GM23338 (cell line): ENCODE data around the gene TF. TPM values are rescaled to one million over a fixed set of nuclear protein-coding genes. Genes with fewer than 3 reads are reported as not detected.

Source experiments
- ATAC-seq: fragments of 200-7000 bp; cut with Tn5 transposase; 3 replicates; pipeline ENCODE4 v1.9.1; 2020
- DNase-seq: peaks from one replicate; pipeline ENCODE4 v3.0.0-alpha.2; 2015; ENCODE audit warnings: low spot score
- H2AFZ ChIP-seq: fragments of 200-600 bp; sonication (generic); 2 replicates; pipeline ENCODE4 v1.8.0; 2016; ENCODE audit warnings: antibody characterized with exemption, mild to moderate bottlenecking, moderate library complexity
- H3F3A ChIP-seq: fragments of 200-600 bp; sonication (generic); replicated peaks from 2 replicates; pipeline ENCODE4 v1.8.0; 2017; ENCODE audit warnings: antibody characterized with exemption, mixed run types, low read depth
- H3K27ac ChIP-seq: fragments of 200-600 bp; sonication (generic); 2 replicates; pipeline ENCODE4 v1.6.1; 2016; ENCODE audit warnings: low read depth
- H3K27me3 ChIP-seq: fragments of 200-600 bp; sonication (generic); 2 replicates; pipeline ENCODE4 v1.8.0; 2016; ENCODE audit warnings: mild to moderate bottlenecking, mixed run types, moderate library complexity; ENCODE audit not compliant: insufficient read depth
- H3K36me3 ChIP-seq: fragments of 200-600 bp; sonication (generic); 2 replicates; pipeline ENCODE4 v1.8.0; 2016; ENCODE audit warnings: mild to moderate bottlenecking; ENCODE audit not compliant: insufficient read depth
- H3K4me1 ChIP-seq: fragments of 200-600 bp; sonication (generic); 2 replicates; pipeline ENCODE4 v1.8.0; 2016; ENCODE audit warnings: mild to moderate bottlenecking, moderate library complexity; ENCODE audit not compliant: insufficient read depth
- H3K4me2 ChIP-seq: fragments of 200-600 bp; sonication (generic); 2 replicates; pipeline ENCODE4 v1.7.1; 2017; ENCODE audit warnings: mixed run types
- H3K4me3 ChIP-seq: fragments of 200-600 bp; sonication (generic); 2 replicates; pipeline ENCODE4 v1.6.1; 2016; ENCODE audit warnings: mixed run types
- H3K79me2 ChIP-seq: fragments of 200-600 bp; sonication (generic); replicated peaks from 2 replicates; pipeline ENCODE4 v1.8.0; 2017; ENCODE audit warnings: mild to moderate bottlenecking; ENCODE audit not compliant: insufficient read depth
- H3K9me2 ChIP-seq: fragments of 200-600 bp; sonication (generic); 2 replicates; pipeline ENCODE4 v1.8.0; 2017; ENCODE audit not compliant: insufficient read depth
- H4K20me1 ChIP-seq: fragments of 200-600 bp; sonication (generic); replicated peaks from 2 replicates; pipeline ENCODE4 v1.8.0; 2017; ENCODE audit warnings: mild to moderate bottlenecking; ENCODE audit not compliant: insufficient read depth
- H3K27ac Mint-ChIP-seq: 2 replicates; pipeline ENCODE4 v1.8.0; 2020; ENCODE audit warnings: inconsistent platforms, mild to moderate bottlenecking, moderate library complexity, mixed read lengths
- H3K27me3 Mint-ChIP-seq: 3 replicates; pipeline ENCODE4 v1.8.0; 2022; ENCODE audit warnings: low read depth, mild to moderate bottlenecking, moderate library complexity, mixed read lengths, inconsistent platforms; ENCODE audit not compliant: insufficient read depth, poor library complexity
- H3K36me3 Mint-ChIP-seq: 3 replicates; pipeline ENCODE4 v1.8.0; 2021; ENCODE audit warnings: low read depth, mild to moderate bottlenecking, inconsistent platforms, moderate library complexity, mixed read lengths
- H3K4me1 Mint-ChIP-seq: 3 replicates; pipeline ENCODE4 v1.8.0; 2020; ENCODE audit warnings: mild to moderate bottlenecking, inconsistent platforms, mixed read lengths
- H3K4me3 Mint-ChIP-seq: 3 replicates; pipeline ENCODE4 v1.8.0; 2021; ENCODE audit warnings: moderate library complexity, mild to moderate bottlenecking, inconsistent platforms, mixed read lengths
- H3K9me3 Mint-ChIP-seq: 3 replicates; pipeline ENCODE4 v1.8.0; 2020; ENCODE audit warnings: moderate library complexity, mild to moderate bottlenecking, inconsistent platforms, mixed read lengths
- CREB1 ChIP-seq: fragments of 250-450 bp; sonication (Bioruptor Pico); IDR thresholded peaks from 2 replicates; pipeline ENCODE4 v1.5.0; 2020; ENCODE audit warnings: low read depth, mild to moderate bottlenecking, moderate library complexity
- ETS1 ChIP-seq: IDR thresholded peaks from 2 replicates; pipeline ENCODE4 v1.6.1; 2016; ENCODE audit warnings: antibody characterized with exemption
- EZH2 ChIP-seq: fragments of 200-600 bp; sonication (generic); IDR thresholded peaks from one replicate; pipeline ENCODE4 v1.8.0; 2017; ENCODE audit warnings: antibody characterized with exemption, mild to moderate bottlenecking, low read depth; ENCODE audit not compliant: unreplicated experiment
- EZH2phosphoT487 ChIP-seq: fragments of 200-600 bp; sonication (generic); IDR thresholded peaks from one replicate; pipeline ENCODE4 v1.8.1; 2018; ENCODE audit warnings: antibody characterized with exemption; ENCODE audit not compliant: unreplicated experiment
- JUNB ChIP-seq: IDR thresholded peaks from one replicate; pipeline ENCODE4 v1.6.1; 2016; ENCODE audit warnings: antibody characterized with exemption; ENCODE audit not compliant: unreplicated experiment
- NANOG ChIP-seq: IDR thresholded peaks from 2 replicates; pipeline ENCODE4 v1.6.1; 2016; ENCODE audit warnings: antibody characterized with exemption, borderline replicate concordance
- POLR2AphosphoS5 ChIP-seq: IDR thresholded peaks from 2 replicates; pipeline ENCODE4 v1.6.1; 2016; ENCODE audit warnings: antibody characterized with exemption, low read depth
- STAT1 ChIP-seq: IDR thresholded peaks from one replicate; pipeline ENCODE4 v1.6.1; 2016; ENCODE audit warnings: antibody characterized with exemption; ENCODE audit not compliant: unreplicated experiment
- ZNF114 ChIP-seq: fragments of 250-450 bp; sonication (Bioruptor Pico); IDR thresholded peaks from 2 replicates; pipeline ENCODE4 v1.5.0; 2020; ENCODE audit warnings: mild to moderate bottlenecking, moderate library complexity
- ZNF331 ChIP-seq: fragments of 250-450 bp; sonication (Bioruptor Pico); IDR thresholded peaks from 2 replicates; pipeline ENCODE4 v1.5.0; 2020; ENCODE audit warnings: low read depth, mild to moderate bottlenecking, moderate library complexity
- polyA plus RNA-seq: library from polyadenylated mRNA; unstranded; fragments of >200 nt; fragmentation: Nextera tagmentation; extraction: Ambion mirVana; gene quantifications from 2 replicates; pipeline ENCODE4 v1.2.1, GENCODE V29; 2016
- total RNA-seq: library from RNA; depleted of rRNA; stranded (reverse); fragments of >200 nt; shearing (Covaris generic); gene quantifications from 2 replicates; pipeline ENCODE4 v1.2.3, GENCODE V29; 2014
- TF ChIP-seq, protein P1 (sequence below): fragments of 250-450 bp; sonication (Bioruptor Pico); IDR thresholded peaks from 2 replicates; pipeline ENCODE4 v1.5.0; 2020; ENCODE audit warnings: mild to moderate bottlenecking, moderate library complexity
- TF ChIP-seq, protein P2 (sequence below), 2 experiments: fragments of 200-600 bp in 1 of 2; sonication (generic) in 1 of 2; conservative IDR thresholded peaks; 2 replicates each; pipeline versions ENCODE4 v1.5.1 to v1.6.1; 2016 to 2017; ENCODE audit warnings: antibody characterized with exemption in 2 of 2, low read depth in 2 of 2, mild to moderate bottlenecking in 2 of 2, moderate library complexity in 1 of 2

TF gene
- total and polyA plus RNA-seq, 2 experiments from 2014 or later, result 0.03 to 0.76 TPM

DNA sequence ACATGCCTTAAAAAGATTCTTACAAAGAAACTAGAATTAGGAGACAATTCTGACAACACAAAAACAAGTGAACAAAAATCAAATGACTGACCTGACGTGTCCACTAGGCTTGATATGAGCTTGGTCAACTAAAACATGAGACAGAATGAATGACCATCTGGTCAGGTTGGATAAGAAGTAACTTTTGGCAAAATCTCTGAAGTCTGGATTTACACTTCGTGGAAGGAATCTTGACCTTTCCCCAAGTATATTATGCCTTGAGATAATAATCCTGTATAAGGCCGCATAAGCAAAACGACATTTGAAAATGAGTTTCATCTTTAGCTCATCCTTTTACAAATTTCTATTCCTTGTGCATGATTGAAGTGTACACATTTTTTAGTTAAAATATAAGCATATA, 1.1 kb upstream of the TF start:
- peaks cover 30% of the 10 kb centered on the region for H3K27me3 Mint-ChIP-seq
- H3K4me3 Mint-ChIP-seq, result no peak overlapping the region
- H3K9me2 ChIP-seq, result no peaks in the 10 kb centered on the region
- no peaks in the 10 kb centered on the region for H3K36me3 Mint-ChIP-seq
- no peak for DNase-seq
- ATAC-seq, result no peak
- H3K9me3 Mint-ChIP-seq, result 0 out of 3 replicates have a peak, but pooled peaks cover 3% of the 10 kb centered on the region
- peak overlapping the region; percentile 80 for H3K4me2 ChIP-seq
- no peak for TF ChIP-seq NANOG
- no peak for TF ChIP-seq CREB1 (CRISPR knock-in tag)
- TF ChIP-seq EZH2, result no peak
- TF ChIP-seq STAT1, result no peak
- TF ChIP-seq POLR2AphosphoS5, result no peak
- TF ChIP-seq EZH2phosphoT487, result no peak
- TF ChIP-seq JUNB, result no peak
- no peak for TF ChIP-seq ZNF114 (CRISPR knock-in tag)
- no peak overlapping the region for H3K4me3 ChIP-seq
- H3K36me3 ChIP-seq, result no peaks in the 10 kb centered on the region
- H3K79me2 ChIP-seq, result no peaks in the 10 kb centered on the region
- no peaks in the 10 kb centered on the region for H3K4me1 ChIP-seq
- no peak overlapping the region for H3K27ac ChIP-seq
- H3K27ac Mint-ChIP-seq, result no peak overlapping the region
- peaks cover 26% of the 10 kb centered on the region for H3K27me3 ChIP-seq
- H3F3A ChIP-seq, result no peaks in the 10 kb centered on the region
- no peak overlapping the region; the same call in 1 of the 2 replicates for H2AFZ ChIP-seq
- H3K4me1 Mint-ChIP-seq, result peaks cover 5% of the 10 kb centered on the region; the same call in 1 of the 3 replicates
- no peaks in the 10 kb centered on the region for H4K20me1 ChIP-seq

GRCh38 chr3:133746712-133747066, 496 bp downstream of the TF start:
- no peaks in the 10 kb centered on the region for H3K9me3 Mint-ChIP-seq
- H3K27ac Mint-ChIP-seq, result no peak overlapping the region
- Histone ChIP-seq H3K27ac (no peak overlapping the region), H3K9me2 (no peaks in the 10 kb centered on the region), H2AFZ (peak overlapping the region; percentile 98), H3K4me2 (peak overlapping the region; percentile 80), H4K20me1 (no peaks in the 10 kb centered on the region), H3K4me3 (peak overlapping the region; percentile 62), H3K27me3 (peaks cover 26% of the 10 kb centered on the region), H3K36me3 (no peaks in the 10 kb centered on the region), H3K79me2 (no peaks in the 10 kb centered on the region), H3F3A (no peaks in the 10 kb centered on the region), H3K4me1 (no peaks in the 10 kb centered on the region)
- ATAC-seq (no peak), DNase-seq (no peak)
- H3K4me3 Mint-ChIP-seq, result peak overlapping the region; percentile 77
- H3K27me3 Mint-ChIP-seq, result peaks cover 30% of the 10 kb centered on the region
- no peaks in the 10 kb centered on the region for H3K36me3 Mint-ChIP-seq
- peaks cover 5% of the 10 kb centered on the region; the same call in 1 of the 3 replicates for H3K4me1 Mint-ChIP-seq
- no peak for TF ChIP-seq EZH2phosphoT487
- TF ChIP-seq, protein P1, sequence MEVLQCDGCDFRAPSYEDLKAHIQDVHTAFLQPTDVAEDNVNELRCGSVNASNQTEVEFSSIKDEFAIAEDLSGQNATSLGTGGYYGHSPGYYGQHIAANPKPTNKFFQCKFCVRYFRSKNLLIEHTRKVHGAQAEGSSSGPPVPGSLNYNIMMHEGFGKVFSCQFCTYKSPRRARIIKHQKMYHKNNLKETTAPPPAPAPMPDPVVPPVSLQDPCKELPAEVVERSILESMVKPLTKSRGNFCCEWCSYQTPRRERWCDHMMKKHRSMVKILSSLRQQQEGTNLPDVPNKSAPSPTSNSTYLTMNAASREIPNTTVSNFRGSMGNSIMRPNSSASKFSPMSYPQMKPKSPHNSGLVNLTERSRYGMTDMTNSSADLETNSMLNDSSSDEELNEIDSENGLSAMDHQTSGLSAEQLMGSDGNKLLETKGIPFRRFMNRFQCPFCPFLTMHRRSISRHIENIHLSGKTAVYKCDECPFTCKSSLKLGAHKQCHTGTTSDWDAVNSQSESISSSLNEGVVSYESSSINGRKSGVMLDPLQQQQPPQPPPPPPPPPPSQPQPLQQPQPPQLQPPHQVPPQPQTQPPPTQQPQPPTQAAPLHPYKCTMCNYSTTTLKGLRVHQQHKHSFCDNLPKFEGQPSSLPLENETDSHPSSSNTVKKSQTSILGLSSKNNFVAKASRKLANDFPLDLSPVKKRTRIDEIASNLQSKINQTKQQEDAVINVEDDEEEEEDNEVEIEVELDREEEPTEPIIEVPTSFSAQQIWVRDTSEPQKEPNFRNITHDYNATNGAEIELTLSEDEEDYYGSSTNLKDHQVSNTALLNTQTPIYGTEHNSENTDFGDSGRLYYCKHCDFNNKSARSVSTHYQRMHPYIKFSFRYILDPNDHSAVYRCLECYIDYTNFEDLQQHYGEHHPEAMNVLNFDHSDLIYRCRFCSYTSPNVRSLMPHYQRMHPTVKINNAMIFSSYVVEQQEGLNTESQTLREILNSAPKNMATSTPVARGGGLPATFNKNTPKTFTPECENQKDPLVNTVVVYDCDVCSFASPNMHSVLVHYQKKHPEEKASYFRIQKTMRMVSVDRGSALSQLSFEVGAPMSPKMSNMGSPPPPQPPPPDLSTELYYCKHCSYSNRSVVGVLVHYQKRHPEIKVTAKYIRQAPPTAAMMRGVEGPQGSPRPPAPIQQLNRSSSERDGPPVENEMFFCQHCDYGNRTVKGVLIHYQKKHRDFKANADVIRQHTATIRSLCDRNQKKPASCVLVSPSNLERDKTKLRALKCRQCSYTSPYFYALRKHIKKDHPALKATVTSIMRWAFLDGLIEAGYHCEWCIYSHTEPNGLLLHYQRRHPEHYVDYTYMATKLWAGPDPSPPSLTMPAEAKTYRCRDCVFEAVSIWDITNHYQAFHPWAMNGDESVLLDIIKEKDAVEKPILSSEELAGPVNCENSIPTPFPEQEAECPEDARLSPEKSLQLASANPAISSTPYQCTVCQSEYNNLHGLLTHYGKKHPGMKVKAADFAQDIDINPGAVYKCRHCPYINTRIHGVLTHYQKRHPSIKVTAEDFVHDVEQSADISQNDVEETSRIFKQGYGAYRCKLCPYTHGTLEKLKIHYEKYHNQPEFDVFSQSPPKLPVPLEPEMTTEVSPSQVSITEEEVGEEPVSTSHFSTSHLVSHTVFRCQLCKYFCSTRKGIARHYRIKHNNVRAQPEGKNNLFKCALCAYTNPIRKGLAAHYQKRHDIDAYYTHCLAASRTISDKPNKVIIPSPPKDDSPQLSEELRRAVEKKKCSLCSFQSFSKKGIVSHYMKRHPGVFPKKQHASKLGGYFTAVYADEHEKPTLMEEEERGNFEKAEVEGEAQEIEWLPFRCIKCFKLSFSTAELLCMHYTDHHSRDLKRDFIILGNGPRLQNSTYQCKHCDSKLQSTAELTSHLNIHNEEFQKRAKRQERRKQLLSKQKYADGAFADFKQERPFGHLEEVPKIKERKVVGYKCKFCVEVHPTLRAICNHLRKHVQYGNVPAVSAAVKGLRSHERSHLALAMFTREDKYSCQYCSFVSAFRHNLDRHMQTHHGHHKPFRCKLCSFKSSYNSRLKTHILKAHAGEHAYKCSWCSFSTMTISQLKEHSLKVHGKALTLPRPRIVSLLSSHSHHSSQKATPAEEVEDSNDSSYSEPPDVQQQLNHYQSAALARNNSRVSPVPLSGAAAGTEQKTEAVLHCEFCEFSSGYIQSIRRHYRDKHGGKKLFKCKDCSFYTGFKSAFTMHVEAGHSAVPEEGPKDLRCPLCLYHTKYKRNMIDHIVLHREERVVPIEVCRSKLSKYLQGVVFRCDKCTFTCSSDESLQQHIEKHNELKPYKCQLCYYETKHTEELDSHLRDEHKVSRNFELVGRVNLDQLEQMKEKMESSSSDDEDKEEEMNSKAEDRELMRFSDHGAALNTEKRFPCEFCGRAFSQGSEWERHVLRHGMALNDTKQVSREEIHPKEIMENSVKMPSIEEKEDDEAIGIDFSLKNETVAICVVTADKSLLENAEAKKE (CRISPR knock-in tag), result no peak
- TF ChIP-seq ZNF331 (CRISPR knock-in tag), result no peak
- no peak for TF ChIP-seq NANOG
- TF ChIP-seq, protein P2, sequence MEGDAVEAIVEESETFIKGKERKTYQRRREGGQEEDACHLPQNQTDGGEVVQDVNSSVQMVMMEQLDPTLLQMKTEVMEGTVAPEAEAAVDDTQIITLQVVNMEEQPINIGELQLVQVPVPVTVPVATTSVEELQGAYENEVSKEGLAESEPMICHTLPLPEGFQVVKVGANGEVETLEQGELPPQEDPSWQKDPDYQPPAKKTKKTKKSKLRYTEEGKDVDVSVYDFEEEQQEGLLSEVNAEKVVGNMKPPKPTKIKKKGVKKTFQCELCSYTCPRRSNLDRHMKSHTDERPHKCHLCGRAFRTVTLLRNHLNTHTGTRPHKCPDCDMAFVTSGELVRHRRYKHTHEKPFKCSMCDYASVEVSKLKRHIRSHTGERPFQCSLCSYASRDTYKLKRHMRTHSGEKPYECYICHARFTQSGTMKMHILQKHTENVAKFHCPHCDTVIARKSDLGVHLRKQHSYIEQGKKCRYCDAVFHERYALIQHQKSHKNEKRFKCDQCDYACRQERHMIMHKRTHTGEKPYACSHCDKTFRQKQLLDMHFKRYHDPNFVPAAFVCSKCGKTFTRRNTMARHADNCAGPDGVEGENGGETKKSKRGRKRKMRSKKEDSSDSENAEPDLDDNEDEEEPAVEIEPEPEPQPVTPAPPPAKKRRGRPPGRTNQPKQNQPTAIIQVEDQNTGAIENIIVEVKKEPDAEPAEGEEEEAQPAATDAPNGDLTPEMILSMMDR (conservative IDR thresholded peaks at IDR 0.05; ENCODE audit: low read depth in 2 of 2), result no peak
- TF ChIP-seq ETS1, result no peak
- TF ChIP-seq POLR2AphosphoS5, result no peak
- TF ChIP-seq STAT1, result no peak
- TF ChIP-seq JUNB, result no peak
